GM18526 (cell line): ENCODE measurements around the gene WNT3A.

Experiments
- POLR2A ChIP-seq: IDR thresholded peaks from 3 replicates; pipeline ENCODE4 v1.6.1; 2011; ENCODE audit not compliant: insufficient read length; ENCODE audit errors: extremely low read depth

The WNT3A gene

DNA sequence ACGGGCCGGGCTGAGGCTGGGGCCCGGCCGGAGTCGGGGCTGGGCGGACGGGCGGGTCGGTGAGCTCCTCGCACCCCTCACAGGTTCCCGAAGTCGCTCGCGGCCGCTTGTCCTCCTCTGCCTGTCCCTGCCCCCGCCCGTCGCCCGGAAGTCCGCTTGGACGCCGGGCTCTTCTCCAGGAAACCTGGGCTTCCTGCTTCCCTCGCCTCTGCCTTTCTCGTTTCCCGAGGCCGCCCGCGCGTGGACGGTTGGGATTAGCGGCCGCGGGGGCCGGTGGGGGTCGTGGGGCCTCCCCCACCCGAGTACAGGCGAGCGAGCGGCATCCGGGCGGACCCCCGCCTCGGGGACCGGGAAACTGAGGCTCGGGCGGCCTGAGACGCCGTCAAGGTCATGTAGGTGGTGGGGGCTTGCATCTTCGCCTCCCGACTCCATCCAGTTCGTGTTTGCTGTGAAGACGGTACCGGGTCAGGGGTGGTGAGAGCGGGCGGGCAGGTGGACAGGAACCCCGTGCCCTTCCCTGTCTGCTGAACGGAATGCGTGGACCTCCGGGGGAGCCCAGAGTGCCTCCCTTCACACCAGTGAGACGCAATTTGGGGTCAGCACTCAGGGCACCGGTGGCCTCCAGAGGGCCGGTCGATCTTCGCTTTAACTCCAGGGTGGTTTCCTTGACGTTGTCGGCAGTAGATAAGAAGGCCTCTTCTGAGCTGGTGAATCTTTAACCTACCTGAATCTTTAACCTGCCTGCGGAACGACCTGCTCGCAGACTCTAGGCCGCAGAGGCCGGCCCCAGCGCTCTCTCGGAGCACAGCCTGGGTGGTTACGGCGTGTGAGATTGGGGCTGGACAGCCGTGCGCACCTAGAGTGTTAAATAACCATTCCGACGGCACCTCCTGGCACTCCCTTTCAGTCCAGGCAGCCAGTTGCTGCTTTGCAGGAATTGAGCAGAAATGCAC, 76.4 kb downstream of the WNT3A start:
- no peak for TF ChIP-seq POLR2A

DNA sequence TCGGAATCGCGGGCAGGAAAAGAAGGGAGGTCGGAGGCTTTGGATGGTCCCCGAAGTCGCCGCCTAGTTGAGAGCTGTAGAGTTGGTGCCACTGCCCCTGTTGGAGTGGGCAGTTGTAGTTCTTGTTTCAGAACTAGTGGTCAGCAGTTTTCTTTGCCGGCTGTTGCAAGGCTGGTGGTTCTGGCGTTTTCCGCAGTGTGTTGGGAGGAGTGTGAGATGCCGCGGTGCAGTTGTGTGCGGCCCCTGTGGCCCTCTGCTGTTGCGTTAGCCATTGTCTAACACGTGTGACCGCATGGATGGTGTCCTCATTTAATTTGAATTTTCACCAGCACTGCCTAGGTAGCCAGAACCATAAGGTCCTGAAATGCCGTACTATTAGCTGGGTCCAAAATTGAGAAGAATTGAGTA, 77.1 kb downstream of the WNT3A start:
- TF ChIP-seq POLR2A: no peak

DNA sequence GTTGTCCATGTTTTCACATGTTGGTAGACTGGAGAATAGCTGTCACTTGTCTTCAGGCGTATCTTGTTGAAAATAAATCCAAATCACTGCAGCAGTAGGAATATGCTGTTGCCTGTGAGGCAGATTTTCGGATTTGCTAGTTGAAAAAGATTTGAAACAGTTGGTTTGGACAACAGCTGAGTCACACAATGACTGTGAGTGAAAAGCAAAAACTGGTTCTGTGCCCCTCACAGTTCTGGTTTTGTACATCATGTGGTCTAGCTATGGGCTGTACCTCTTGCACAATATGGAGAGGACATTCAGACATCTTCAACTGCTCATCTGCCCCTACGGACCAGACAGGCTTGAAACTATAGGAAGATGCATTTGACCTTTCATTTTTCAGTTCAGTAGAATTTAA, 77.5 kb downstream of the WNT3A start:
- TF ChIP-seq POLR2A: no peak

DNA sequence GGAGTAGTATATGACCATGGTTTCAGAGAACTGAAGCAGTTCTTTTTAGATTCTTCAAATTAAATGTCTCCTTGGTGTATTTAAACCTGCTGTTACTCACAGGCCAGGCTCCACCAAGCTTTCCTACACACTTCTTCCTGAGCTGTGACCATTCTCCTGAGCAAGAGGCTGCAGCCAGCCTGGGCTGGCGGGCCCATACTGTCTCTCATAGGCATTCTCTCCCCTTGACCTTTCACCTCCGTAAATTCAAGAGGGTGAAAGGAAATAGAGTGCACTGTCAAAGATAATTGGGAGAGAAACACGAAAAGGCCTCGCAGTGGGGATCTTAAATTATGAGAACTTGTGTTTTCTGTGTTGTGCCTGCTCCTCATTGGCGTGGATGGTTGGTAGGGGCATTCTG, 78.0 kb downstream of the WNT3A start:
- no peak for TF ChIP-seq POLR2A

DNA sequence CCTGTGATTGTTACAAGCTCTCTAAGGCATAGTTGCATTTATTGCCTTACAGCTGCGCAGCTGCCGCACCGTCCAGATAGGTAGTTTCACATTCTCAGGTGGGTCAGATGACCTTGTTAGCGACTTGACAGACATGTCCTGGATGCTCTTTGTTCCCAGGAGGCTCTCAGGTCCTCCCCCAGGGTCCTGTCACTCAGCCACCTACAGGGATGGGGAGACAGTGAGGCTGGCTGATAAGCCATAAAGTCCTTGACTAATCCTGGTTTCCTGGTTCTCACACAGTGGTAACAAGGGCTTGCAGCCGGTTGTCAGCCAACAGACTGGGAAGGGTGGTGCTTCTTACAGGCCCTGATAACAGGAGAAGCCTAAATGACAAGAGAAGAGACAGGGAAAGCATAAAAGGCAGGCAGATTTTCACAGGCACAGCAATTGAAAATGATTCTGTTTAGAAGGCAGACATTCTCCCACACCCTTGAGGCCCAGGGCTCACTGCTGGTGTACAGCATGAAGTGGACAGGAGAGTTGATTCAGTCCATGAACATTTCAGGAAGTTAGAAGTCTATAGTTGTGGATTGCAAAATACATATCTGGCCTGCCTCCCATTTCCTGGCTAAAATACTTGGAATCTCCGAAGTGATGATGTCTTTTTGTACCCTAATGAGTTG, 78.6 kb downstream of the WNT3A start:
- no peak for TF ChIP-seq POLR2A

DNA sequence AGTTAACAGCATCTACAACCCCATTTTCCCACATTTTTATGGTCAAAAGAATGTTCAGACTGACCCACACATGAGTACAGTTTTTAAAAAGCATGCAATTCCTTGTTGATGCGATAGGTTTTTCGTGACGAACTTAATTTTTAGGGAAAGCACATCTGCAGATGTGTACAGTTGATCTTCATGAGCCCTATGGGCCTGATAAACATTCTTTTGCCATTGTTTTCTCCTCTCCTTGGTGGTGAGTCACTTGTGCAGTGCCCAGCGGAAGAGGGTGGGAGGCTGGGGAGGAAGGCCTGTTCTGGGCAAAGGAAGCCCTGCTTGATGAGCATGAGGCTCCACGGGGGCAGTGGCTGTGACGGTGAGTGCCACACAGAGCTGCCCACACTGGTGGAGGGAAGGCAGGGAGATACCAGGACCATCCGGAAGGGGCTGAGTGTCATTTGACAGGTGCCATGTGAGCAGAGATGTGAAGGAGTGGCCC, 81.0 kb downstream of the WNT3A start:
- TF ChIP-seq POLR2A: no peak

DNA sequence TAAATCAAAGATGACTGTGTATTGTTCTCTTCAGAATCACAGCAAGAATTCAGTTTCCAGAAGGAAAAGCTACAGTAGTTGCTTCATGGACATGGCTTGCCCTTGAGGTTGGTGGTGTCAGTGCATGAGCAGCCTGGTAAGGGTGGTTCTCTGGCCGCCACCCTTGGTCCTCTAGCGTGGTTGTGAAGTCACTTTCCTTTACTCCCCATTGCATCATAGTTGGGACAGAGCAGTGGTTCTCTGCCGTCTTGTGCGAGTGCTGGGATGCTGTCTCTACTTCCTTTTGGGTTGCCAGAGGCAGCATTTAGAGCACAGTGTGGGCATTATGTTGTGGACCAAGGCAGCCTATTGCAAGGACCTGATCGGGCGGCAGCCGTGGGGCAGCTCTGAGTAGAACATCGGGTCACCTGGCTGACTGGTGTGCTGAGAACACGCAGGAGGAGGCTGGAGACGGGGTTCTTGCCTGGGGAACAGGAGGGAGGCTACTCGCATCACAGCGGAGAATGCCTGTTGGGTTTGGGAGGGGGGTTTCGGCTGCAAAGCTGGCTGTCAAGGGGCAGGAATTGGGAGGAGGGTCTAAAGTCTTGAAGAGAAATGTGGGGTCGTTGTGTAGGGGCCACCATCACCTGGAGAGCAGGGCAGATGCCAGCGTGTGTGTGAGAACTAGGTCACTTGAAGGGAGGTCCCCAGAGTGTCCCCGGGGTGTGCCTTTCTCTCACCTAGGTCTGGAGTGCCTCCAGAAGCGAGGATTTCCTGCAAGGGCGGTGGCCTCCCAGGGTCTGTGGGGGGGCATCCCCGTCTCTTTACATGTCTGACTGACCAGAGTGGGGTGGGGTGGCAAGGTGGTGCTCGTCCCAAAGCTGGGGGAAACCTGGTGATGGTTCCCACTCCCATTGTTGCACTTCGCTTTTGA, 82.0 kb downstream of the WNT3A start:
- TF ChIP-seq POLR2A: peak; percentile 18

DNA sequence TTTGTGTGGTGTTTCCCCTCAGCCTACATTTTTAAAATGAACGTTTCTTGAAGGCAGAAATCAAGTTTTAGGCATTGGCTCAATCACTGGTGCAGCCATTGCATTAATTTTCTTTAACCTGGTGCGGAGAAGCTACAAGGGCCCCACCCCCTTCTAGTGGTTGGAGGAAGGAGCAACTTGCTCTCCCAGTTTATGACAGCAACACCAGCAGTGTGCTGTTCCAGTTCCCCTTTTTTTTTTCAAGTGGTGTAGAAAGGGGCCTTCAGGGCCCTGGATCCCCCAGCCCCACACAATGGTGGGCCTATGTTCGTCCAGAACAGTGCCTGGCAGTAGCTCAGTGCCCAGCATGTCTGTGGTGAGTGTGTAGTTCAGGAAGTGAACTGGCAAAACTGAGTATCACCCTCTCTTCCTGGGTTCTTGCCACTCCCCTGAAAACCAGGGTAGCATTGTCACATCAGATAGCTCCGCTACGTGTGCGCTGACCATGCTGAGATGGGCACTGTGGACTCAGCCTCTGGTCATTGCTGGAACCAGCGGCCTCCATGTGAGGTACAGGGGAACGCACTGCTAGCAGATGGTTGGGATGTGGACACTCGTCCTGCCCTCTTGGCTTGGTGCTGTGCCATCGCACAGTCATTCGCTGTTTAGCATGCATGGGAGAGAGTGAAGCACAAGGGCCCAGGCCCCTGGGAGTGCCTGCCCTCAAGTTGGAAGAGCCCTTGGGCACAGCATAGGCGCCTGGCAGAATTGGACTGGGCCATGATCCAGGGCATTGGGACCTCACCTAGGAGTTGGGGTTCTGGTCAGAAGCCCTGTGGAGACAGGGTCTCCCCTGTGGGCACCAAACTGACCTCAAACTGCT, 83.0 kb downstream of the WNT3A start:
- TF ChIP-seq POLR2A: no peak

DNA sequence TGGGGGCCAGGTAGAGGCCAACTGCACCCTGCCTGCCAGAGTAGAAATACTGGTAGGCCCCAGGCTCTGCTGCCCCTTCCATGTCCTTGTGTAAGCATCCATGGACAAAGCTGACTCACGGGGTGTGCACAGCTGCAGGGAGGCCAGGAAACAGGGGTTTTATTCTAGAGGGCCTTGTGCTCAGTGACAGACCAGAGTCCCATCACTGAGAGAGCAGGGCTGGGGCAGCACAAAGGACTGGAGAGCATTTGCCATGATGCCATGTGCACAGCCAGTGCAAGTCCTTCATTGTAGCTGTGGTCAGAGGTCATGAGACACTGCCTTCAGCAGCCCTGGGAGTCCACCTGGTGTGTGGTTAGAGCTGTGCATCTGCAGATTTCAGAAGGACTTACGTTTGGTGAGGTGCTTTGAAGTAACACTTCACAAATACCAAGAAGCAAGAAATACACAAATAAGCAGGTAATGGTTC, 83.8 kb downstream of the WNT3A start:
- TF ChIP-seq POLR2A: no peak

DNA sequence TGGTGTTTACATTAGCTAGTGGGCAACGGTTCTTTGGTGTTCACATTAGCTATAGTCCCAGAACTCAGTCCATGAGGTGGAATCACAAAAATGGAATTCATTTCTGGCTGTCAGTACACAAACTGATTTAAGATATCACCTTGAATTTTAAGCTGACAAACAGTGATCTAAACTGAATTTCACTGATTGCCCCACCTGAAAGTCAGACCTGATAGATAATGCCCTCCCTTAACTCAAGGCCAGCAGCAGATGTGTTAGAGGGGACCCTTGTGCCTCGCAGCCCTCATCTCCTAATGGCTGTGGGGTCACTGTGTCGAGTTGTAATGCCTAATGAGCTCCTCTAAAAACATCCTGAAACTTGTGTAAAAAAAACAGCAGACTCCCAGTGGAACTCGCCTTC, 84.3 kb downstream of the WNT3A start:
- no peak for TF ChIP-seq POLR2A

DNA sequence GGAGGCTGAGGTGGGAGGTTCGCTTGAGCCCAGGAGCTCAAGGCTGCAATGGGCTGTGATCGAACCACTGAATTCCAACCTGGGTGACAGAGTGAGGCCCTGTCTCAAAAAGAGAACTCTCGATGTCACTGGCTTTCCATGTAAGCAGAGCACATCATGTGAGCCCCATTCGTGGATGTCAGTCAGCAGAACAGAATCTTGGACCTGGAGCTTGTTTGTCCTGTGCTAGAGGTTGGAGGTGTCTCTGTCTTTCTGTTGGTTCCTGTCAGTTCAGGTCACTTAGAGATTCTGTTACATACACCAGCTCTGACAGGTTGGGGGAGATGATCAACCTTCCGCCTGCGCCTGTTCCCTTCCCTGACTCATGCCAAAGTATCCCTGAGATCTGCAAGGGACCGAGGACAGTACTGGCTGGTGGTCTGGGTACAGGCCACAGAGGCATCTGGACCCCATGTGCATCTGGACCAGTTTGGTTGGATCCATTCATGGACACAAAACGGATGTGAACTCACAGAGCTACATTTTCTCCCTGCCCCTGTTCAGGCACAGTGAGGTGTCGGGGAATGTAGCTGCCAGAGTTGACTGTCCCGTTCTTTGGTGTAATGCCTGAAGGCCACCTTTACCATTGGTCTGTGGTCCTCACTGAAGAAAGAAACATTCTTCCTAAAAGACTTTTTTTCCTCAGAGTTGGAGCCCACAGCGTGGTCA, 85.7 kb downstream of the WNT3A start:
- no peak for TF ChIP-seq POLR2A

DNA sequence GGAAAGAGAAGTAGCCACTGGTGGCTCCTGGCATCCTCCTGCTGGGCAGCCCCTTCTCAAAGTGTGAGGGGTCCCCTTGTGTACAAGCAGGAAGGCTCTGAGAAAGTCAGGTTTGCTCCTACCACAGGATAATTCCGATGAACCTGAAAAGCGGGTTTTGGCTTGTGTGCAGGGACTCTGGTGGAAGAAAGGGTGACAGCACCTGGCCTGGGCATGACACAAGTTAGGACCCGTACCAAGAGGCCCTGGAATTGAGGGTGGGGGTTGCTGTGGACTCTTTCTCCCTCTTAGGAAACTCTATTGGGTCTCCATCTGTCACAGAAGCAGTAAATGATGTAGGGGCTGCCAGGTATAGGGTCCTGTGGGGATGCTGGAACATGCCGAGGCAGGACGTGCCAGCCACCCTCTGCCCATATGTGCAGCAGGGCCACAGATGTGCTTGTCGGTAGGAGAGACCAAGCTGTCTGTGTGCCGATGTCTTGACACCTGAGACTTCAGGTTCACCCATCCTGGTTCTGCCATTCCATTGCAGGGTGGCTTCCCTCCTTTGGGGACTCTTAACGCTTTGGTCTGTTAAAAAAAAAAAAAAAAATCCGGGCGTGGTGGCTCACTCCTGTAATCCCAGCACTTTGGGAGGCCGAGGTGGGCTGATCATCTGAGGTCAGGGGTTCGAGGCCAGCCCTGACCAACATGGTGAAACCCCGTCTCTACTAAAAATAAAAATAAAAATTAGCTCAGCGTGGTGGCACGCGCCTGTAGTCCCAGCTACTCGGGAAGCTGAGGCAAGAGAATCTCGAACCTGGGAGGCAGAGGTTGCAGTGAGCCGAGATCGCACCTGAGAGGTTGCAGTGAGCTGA, 86.5 kb downstream of the WNT3A start:
- TF ChIP-seq POLR2A: no peak

DNA sequence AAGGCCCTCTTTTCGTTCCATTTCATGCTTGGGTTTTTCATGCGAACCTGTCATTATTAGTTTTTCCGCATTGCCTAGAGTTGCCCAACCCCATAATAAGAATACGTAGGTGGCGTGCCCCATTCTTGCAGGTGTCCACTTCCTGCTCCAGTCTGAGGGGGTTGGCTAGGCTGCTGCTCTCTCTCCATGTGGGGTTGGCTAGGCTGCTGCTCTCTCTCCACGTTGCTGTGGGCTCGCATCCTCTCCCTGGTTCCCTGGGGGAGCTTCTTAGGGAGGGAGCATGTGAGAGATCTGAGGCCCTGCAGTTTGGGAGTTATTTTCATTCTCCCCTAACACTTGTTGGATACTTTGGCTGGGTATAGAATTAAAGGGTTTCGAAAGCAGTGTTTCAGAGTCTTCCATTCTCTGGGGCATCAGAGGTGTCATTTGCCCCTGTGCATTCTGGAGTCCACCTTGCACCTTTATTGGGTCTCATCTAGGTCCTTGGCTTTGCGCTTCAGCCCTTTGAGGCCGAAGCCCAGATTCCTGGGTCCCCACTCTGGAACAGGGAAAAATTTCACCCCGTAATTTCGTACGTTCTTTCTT, 87.7 kb downstream of the WNT3A start:
- TF ChIP-seq POLR2A: no peak

DNA sequence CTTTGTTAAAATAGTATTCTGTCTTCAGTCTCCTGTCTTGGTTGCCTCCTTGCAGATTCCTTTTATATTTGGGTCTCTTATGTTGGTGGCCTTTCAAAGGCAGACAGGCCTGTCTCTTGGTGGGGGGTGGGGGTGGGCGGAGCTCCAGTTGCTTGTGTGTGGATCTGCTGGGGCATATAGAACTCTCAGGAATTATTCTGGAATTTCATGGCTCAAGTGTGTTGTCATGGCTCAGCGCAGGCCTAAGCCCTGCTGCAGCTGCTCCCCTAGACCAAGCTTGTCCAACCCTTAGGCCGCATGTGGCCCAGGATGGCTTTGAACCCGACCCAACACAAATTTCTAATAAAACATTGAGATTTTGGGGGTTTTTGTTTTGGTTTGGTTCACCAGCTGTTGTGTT, 88.4 kb downstream of the WNT3A start:
- TF ChIP-seq POLR2A: no peak
